GM12864 (cell line): Measurements from ENCODE around the gene ARHGEF26.

Source experiments
- DNase-seq: peaks from one replicate; pipeline ENCODE4 v3.0.0-alpha.2; 2011; ENCODE audit warnings: low read depth
- H3K4me3 ChIP-seq: 2 replicates; pipeline ENCODE4 v1.5.1; 2011; ENCODE audit warnings: mild to moderate bottlenecking, low read depth, low read length, control low read depth
- CTCF ChIP-seq: IDR thresholded peaks from 2 replicates; pipeline ENCODE4 v1.5.1; 2011; ENCODE audit warnings: low read depth, mild to moderate bottlenecking, moderate library complexity, low read length, control low read depth, inconsistent platforms; ENCODE audit errors: missing control alignments

The ARHGEF26 gene

DNA sequence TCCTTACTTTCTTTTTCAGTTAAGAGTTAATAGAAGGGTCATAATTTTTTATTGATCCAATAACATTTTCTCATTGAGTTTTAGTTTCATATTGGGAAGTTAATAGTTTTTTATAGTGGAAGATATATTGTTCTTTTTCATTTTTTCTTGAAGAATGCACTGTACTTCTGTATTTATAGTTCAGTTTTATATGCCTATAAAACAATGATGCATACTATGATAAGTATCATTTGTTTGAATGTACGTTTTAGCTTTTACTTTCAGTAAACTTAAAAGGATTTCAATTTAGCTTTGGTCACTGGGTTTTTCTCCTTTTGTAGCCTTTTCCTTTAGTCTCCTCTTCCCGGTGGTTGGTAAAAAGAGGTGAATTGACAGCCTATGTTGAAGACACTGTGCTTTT, 104.3 kb downstream of the ARHGEF26 start:
- no peak for DNase-seq
- H3K4me3 ChIP-seq = no peak overlapping the region
- no peak for TF ChIP-seq CTCF

- DNase-seq = no peak
- TF ChIP-seq CTCF = no peak
- H3K4me3 ChIP-seq = no peak overlapping the region
Observed at GRCh38 chr3:154227531-154227930, 106.3 kb downstream of the ARHGEF26 start.

DNA sequence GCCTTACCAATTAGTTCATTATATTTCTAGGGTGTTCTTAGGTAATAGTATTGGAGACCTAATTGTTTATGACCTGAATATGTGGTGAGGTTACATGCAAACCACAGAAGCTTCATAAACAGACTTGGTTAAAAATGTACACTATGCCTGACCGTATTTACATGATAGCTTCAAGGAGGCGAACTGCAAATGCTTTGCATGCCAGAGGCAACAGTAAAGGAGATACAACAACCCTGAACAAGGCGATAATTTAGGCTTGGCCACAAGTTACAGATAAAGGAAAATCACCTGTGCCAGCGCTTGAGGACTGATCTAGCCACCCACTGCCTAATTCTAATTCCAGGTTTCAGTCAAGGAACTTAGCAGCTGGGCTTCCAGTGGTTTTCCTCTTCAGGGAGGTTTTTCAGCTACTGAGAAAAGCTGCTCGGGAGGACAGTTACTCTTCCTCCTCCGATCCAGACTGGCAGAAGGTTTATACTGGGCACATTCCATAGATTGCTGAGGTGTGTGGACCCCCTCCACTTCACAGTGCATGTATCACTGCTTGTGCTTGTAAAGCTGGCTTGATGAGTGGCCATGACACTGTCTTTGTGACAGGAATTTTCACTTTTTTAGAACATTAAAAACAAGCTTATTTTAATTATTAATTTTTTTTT, 107.5 kb downstream of the ARHGEF26 start:
- TF ChIP-seq CTCF = no peak
- H3K4me3 ChIP-seq = no peak overlapping the region
- DNase-seq = no peak

DNA sequence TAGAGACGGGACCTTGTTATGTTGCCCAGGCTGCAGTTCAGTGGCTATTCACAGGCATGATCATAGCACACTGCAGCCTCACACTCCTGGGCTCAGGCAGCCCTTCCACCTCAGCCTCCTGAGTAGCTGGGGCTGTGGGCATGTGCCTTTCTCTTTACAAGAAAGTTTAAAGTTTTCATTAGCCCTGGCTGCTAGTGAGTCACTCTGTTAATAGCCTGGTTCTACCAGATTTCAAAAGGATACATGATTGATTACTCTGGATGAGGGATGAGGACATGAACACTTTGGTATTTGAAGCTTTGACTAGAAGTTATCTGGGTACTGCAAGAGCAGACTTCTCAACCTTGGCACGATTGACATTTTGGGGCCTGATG, 108.0 kb downstream of the ARHGEF26 start:
- DNase-seq = no peak
- H3K4me3 ChIP-seq = no peak overlapping the region
- no peak for TF ChIP-seq CTCF

GRCh38 chr3:154235330-154235729, 114.1 kb downstream of the ARHGEF26 start:
- no peak for TF ChIP-seq CTCF
- H3K4me3 ChIP-seq = no peak overlapping the region
- DNase-seq = no peak

GRCh38 chr3:154236331-154236730, 115.1 kb downstream of the ARHGEF26 start:
- no peak for DNase-seq
- TF ChIP-seq CTCF = no peak
- H3K4me3 ChIP-seq = no peak overlapping the region

DNA sequence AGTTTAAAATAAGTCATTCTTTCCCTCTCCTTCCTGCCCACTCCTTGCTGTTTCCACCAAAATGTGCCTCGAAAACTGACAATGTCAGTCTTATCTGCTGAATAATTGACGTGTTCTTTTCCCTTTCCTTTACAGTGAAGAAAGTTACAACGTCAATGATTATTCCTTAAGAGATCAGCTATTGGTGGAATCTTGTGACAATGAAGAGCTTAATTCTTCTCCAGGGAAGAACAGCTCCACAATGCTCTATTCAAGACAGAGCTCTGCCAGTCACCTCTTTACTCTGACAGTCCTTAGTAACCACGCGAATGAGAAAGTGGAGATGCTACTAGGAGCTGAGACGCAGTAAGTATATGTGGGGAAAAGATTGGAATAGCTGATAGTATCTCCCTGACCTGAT, 119.0 kb downstream of the ARHGEF26 start:
- no peak for DNase-seq
- no peak for TF ChIP-seq CTCF
- no peak overlapping the region for H3K4me3 ChIP-seq
